Neural cell (in vitro differentiated cells): ENCODE data around the gene EIF4A2. TPM values are rescaled to one million over a fixed set of nuclear protein-coding genes. Genes with fewer than 3 reads are reported as not detected.

Experiments
- H2AFZ ChIP-seq: fragments of 200-600, 300-800 bp; sonication (generic), shearing (Covaris generic); 2 replicates; pipeline ENCODE4 v1.6.0; 2014; ENCODE audit warnings: low read depth, mild to moderate bottlenecking, antibody characterized with exemption, low read length, moderate library complexity
- H3F3A ChIP-seq: fragments of 200-600 bp; shearing (Covaris generic); 2 replicates; pipeline ENCODE4 v1.6.1; 2016; ENCODE audit warnings: mild to moderate bottlenecking, moderate library complexity, mixed read lengths, antibody characterized with exemption, low read length; ENCODE audit not compliant: insufficient read depth, poor library complexity, severe bottlenecking
- H3K27ac ChIP-seq: fragments of 200-600, 300-800 bp; sonication (generic), shearing (Covaris generic); 2 replicates; pipeline ENCODE4 v1.5.1; 2014; ENCODE audit warnings: mild to moderate bottlenecking, low read length, moderate library complexity
- H3K27me3 ChIP-seq: fragments of 300-800, 200-600 bp; sonication (generic), shearing (Covaris generic); 2 replicates; pipeline ENCODE4 v1.6.0; 2014; ENCODE audit warnings: mild to moderate bottlenecking, low read depth, low read length, moderate library complexity; ENCODE audit not compliant: insufficient read depth
- H3K36me3 ChIP-seq: fragments of 300-800, 200-600 bp; sonication (generic), shearing (Covaris generic); 2 replicates; pipeline ENCODE4 v1.5.1; 2014; ENCODE audit warnings: mild to moderate bottlenecking, antibody characterized with exemption, low read length, moderate library complexity; ENCODE audit not compliant: insufficient read depth
- H3K4me2 ChIP-seq: fragments of 300-800, 200-600 bp; sonication (generic), shearing (Covaris generic); 2 replicates; pipeline ENCODE4 v1.6.0; 2014; ENCODE audit warnings: mild to moderate bottlenecking, low read length
- H3K4me3 ChIP-seq: fragments of 300-800, 200-600 bp; sonication (generic), shearing (Covaris generic); 2 replicates; pipeline ENCODE4 v1.5.1; 2014; ENCODE audit warnings: mild to moderate bottlenecking, low read length, moderate library complexity
- H3K79me2 ChIP-seq: fragments of 200-600 bp; shearing (Covaris generic); replicated peaks from 2 replicates; pipeline ENCODE4 v1.6.0; 2014; ENCODE audit warnings: mild to moderate bottlenecking, low read length, moderate library complexity; ENCODE audit not compliant: insufficient read depth
- H3K9ac ChIP-seq: fragments of 300-800, 200-600 bp; sonication (generic), shearing (Covaris generic); 2 replicates; pipeline ENCODE4 v1.6.1; 2016; ENCODE audit warnings: mild to moderate bottlenecking, low read length, mixed read lengths
- H3K9me2 ChIP-seq: fragments of 200-600 bp; shearing (Covaris generic); 2 replicates; pipeline ENCODE4 v1.6.1; 2016; ENCODE audit warnings: mild to moderate bottlenecking, low read length, mixed read lengths; ENCODE audit not compliant: insufficient read depth
- H3K9me3 ChIP-seq: fragments of 200-600, 300-800 bp; sonication (generic), shearing (Covaris generic); 2 replicates; pipeline ENCODE4 v1.6.1; 2016; ENCODE audit warnings: mild to moderate bottlenecking, mixed run types, low read length, moderate library complexity, mixed read lengths
- H4K20me1 ChIP-seq: fragments of 200-600 bp; shearing (Covaris generic); 2 replicates; pipeline ENCODE4 v1.6.1; 2016; ENCODE audit warnings: mild to moderate bottlenecking, mixed run types; ENCODE audit not compliant: insufficient read depth
- CTCF ChIP-seq: fragments of 450-650 bp; IDR thresholded peaks from 2 replicates; pipeline ENCODE4 v1.5.1; 2014; ENCODE audit warnings: antibody characterized with exemption, mild to moderate bottlenecking, moderate library complexity; ENCODE audit not compliant: poor library complexity, severe bottlenecking
- EP300 ChIP-seq: fragments of 450-650 bp; conservative IDR thresholded peaks from 2 replicates; pipeline ENCODE4 v1.6.1; 2014; ENCODE audit warnings: antibody characterized with exemption, mild to moderate bottlenecking, moderate library complexity; ENCODE audit not compliant: poor library complexity, severe bottlenecking
- EZH2 ChIP-seq: fragments of 200-600, 300-800 bp; shearing (Covaris generic), sonication (generic); IDR thresholded peaks from 2 replicates; pipeline ENCODE4 v1.6.1; 2014; ENCODE audit warnings: antibody characterized with exemption, low read length, borderline replicate concordance, mild to moderate bottlenecking; ENCODE audit not compliant: insufficient read depth, poor library complexity, severe bottlenecking
- MXI1 ChIP-seq: fragments of 450-650 bp; conservative IDR thresholded peaks from 2 replicates; pipeline ENCODE4 v1.6.1; 2014; ENCODE audit warnings: antibody characterized with exemption, mild to moderate bottlenecking; ENCODE audit not compliant: poor library complexity, severe bottlenecking
- POLR2AphosphoS5 ChIP-seq: IDR thresholded peaks from 2 replicates; pipeline ENCODE4 v1.6.1; 2012
- RAD21 ChIP-seq: fragments of 450-650 bp; conservative IDR thresholded peaks from 2 replicates; pipeline ENCODE4 v1.6.1; 2014; ENCODE audit warnings: antibody characterized with exemption, mild to moderate bottlenecking, moderate library complexity
- REST ChIP-seq: IDR thresholded peaks from 2 replicates; pipeline ENCODE4 v1.6.1; 2012; ENCODE audit warnings: borderline replicate concordance
- SMC3 ChIP-seq: fragments of 450-650 bp; conservative IDR thresholded peaks from 2 replicates; pipeline ENCODE4 v1.6.1; 2014; ENCODE audit warnings: antibody characterized with exemption, mild to moderate bottlenecking, moderate library complexity; ENCODE audit not compliant: poor library complexity
- TAF1 ChIP-seq: IDR thresholded peaks from 2 replicates; pipeline ENCODE4 v1.6.1; 2012; ENCODE audit warnings: low read depth
- polyA plus RNA-seq: library from polyadenylated mRNA; depleted of rRNA; stranded (reverse); fragments of >200 nt; gene quantifications from 2 replicates; pipeline ENCODE4 v1.2.3, GENCODE V29; 2014
- small RNA-seq, 3 experiments: library from RNA; depleted of rRNA; stranded (forward); fragments of <200 nt; gene quantifications; one replicate each; pipeline ENCODE3, GENCODE V24; 2012

The EIF4A2 gene
- polyA plus RNA-seq, 1 donor from 2014 or later, result 3,298 TPM

- Histone ChIP-seq H3F3A (no peaks in the 10 kb centered on the region), H3K27me3 (peaks cover 38% of the 10 kb centered on the region), H3K4me3 (no peak overlapping the region), H3K9me3 (no peaks in the 10 kb centered on the region), H3K4me2 (no peak overlapping the region), H3K9ac (no peak overlapping the region), H3K79me2 (no peaks in the 10 kb centered on the region), H4K20me1 (no peaks in the 10 kb centered on the region), H2AFZ (no peak overlapping the region), H3K9me2 (no peaks in the 10 kb centered on the region), H3K27ac (no peak overlapping the region), H3K36me3 (no peaks in the 10 kb centered on the region)
- TF ChIP-seq SMC3, result no peak
- TF ChIP-seq EP300, result no peak
- TF ChIP-seq EZH2, result no peak
- TF ChIP-seq CTCF, result no peak
- no peak for TF ChIP-seq POLR2AphosphoS5
Observed at GRCh38 chr3:186831798-186832197, 48.4 kb downstream of the EIF4A2 start.

- no peak overlapping the region for H2AFZ ChIP-seq
- H3K9me2 ChIP-seq, result no peaks in the 10 kb centered on the region
- no peak overlapping the region for H3K9ac ChIP-seq
- no peak overlapping the region for H3K27ac ChIP-seq
- TF ChIP-seq TAF1 (no peak), REST (no peak), CTCF (no peak), MXI1 (no peak), RAD21 (no peak), SMC3 (no peak), EP300 (no peak)
- H4K20me1 ChIP-seq, result no peaks in the 10 kb centered on the region
- H3K4me2 ChIP-seq, result no peak overlapping the region
- peaks cover 38% of the 10 kb centered on the region for H3K27me3 ChIP-seq
- H3F3A ChIP-seq, result no peaks in the 10 kb centered on the region
- no peaks in the 10 kb centered on the region for H3K36me3 ChIP-seq
- H3K9me3 ChIP-seq, result no peaks in the 10 kb centered on the region
- no peaks in the 10 kb centered on the region for H3K79me2 ChIP-seq
- no peak overlapping the region for H3K4me3 ChIP-seq
Observed at GRCh38 chr3:186832276-186832675, 48.9 kb downstream of the EIF4A2 start.

Small RNA genes lying within 50 kb of the gene (small RNA-seq; reads per million reads assigned to genes)
- gene RF00092 (0 reads per million in 3 experiments), gene RNU6-1105P (0 reads per million in 3 experiments), gene SNORA4 (0 reads per million in 3 experiments), gene SNORA63 (0 reads per million in 3 experiments), gene SNORA81 (0 reads per million in 3 experiments), gene SNORD2 (0 reads per million in 3 experiments)

Other genes starting within 250 kb of the EIF4A2 start
- 6.7 and 7.7 TPM in 2 replicates for gene CRYGS, start 239.2 kb upstream of the EIF4A2 start, polyA plus RNA-seq
- 11.6 and 13.4 TPM in 2 replicates for gene TBCCD1, start 216.2 kb upstream of the EIF4A2 start, polyA plus RNA-seq
- 100.0 and 108 TPM in 2 replicates for gene DNAJB11, start 212.9 kb upstream of the EIF4A2 start, polyA plus RNA-seq
- gene AHSG, start 170.5 kb upstream of the EIF4A2 start, polyA plus RNA-seq, result 0.40 and 1.1 TPM in 2 replicates
- not detected in 2 replicates for gene FETUB, start 143.2 kb upstream of the EIF4A2 start, polyA plus RNA-seq
- gene HRG, start 117.6 kb upstream of the EIF4A2 start, polyA plus RNA-seq, result not detected in 2 replicates
- gene KNG1, start 66.2 kb upstream of the EIF4A2 start, polyA plus RNA-seq, result not detected in 2 replicates
- 85.2 and 91.1 TPM in 2 replicates for gene RFC4, start 22.9 kb downstream of the EIF4A2 start, polyA plus RNA-seq
- not detected in 2 replicates for gene ADIPOQ, start 59.1 kb downstream of the EIF4A2 start, polyA plus RNA-seq
- 16.6 and 17.6 TPM in 2 replicates for gene ST6GAL1, start 146.9 kb downstream of the EIF4A2 start, polyA plus RNA-seq